HCT116 (cell line): ENCODE measurements around the gene MAP2K1. TPM values are rescaled to one million over a fixed set of nuclear protein-coding genes. Genes with fewer than 3 reads are reported as not detected.

Source experiments
- ATAC-seq: fragments of 200-7000 bp; cut with Tn5 transposase; 2 replicates; pipeline ENCODE4 v1.9.1; 2020; ENCODE audit warnings: mild to moderate bottlenecking, moderate library complexity
- BruUV-seq: library from RNA; stranded (reverse); fragments of 400-500 nt; replicated peaks from 2 replicates; lab custom pipeline; 2021; lab: Mats Ljungman, UMichigan
- CTCF ChIA-PET: fragments of 300-600 bp; sonication (Branson Sonifier 250); formaldehyde crosslinking; loops from one replicate; lab custom pipeline; 2021; ENCODE audit warnings: antibody characterized with exemption; lab: Charles Lee
- POLR2A ChIA-PET: fragments of 300-600, 350-600 bp; sonication (Branson Sonifier 250); formaldehyde crosslinking; loops from one replicate; lab custom pipeline; 2021; ENCODE audit warnings: antibody characterized with exemption; lab: Charles Lee
- RAD21 ChIA-PET, 2 experiments: fragments of 300-600 bp; sonication (Branson Sonifier 250); formaldehyde crosslinking; loops; one replicate each; lab custom pipeline; 2023; ENCODE audit warnings: low total read pairs in 2 of 2; ENCODE audit not compliant: uncharacterized antibody in 2 of 2, unreplicated experiment in 2 of 2, low non-redundant PET in 1 of 2; lab: Charles Lee
- DNase-seq: peaks from one replicate; pipeline ENCODE4 v3.0.0-alpha.2; 2010; ENCODE audit warnings: low read depth, low spot score
- H2AFZ ChIP-seq: fragments of 200-600 bp; shearing (Covaris generic), sonication (generic); 2 replicates; pipeline ENCODE4 v1.6.1; 2017; ENCODE audit warnings: low read depth, mixed run types, mixed read lengths, antibody characterized with exemption, low read length; ENCODE audit not compliant: poor library complexity, severe bottlenecking
- H3K27ac ChIP-seq: 2 replicates; pipeline ENCODE4 v1.5.1; 2012; ENCODE audit warnings: low read depth, low read length
- H3K27me3 ChIP-seq: fragments of 200-600 bp; sonication (generic); 2 replicates; pipeline ENCODE4 v1.6.1; 2016; ENCODE audit warnings: mixed run types, low read length, mixed read lengths; ENCODE audit not compliant: insufficient read depth
- H3K36me3 ChIP-seq, 2 experiments: fragments of 200-500 bp in 1 of 2; fragments of 200-600 bp in 1 of 2; sonication (Bioruptor generic) in 1 of 2; sonication (generic) in 1 of 2; 2 replicates each; pipeline versions ENCODE4 v1.5.1 to v1.6.1; 2014 to 2016; ENCODE audit warnings: low read length in 2 of 2, inconsistent platforms in 1 of 2, mixed read lengths in 1 of 2, mixed run types in 1 of 2; ENCODE audit not compliant: insufficient read depth in 2 of 2, control insufficient read depth in 1 of 2
- H3K4me1 ChIP-seq, 2 experiments: fragments of 200-600 bp in 1 of 2; sonication (generic) in 1 of 2; 2 replicates each; pipeline versions ENCODE4 v1.5.1 to v1.6.1; 2012 to 2017; ENCODE audit warnings: low read length in 2 of 2, inconsistent platforms in 1 of 2, mild to moderate bottlenecking in 1 of 2, mixed read lengths in 1 of 2, mixed run types in 1 of 2, moderate library complexity in 1 of 2; ENCODE audit not compliant: insufficient read depth in 2 of 2, control insufficient read depth in 1 of 2
- H3K4me2 ChIP-seq: fragments of 200-600 bp; sonication (generic); 2 replicates; pipeline ENCODE4 v1.6.1; 2017; ENCODE audit warnings: mixed run types, low read length, mixed read lengths
- H3K4me3 ChIP-seq, 2 experiments: fragments of 200-600 bp in 1 of 2; sonication (generic) in 1 of 2; replicated peaks in 1 of 2; 2 replicates each; pipeline ENCODE4 v1.5.1; 2011 to 2016; ENCODE audit warnings: low read length in 2 of 2, control low read depth in 1 of 2, low read depth in 1 of 2, mild to moderate bottlenecking in 1 of 2, mixed read lengths in 1 of 2, mixed run types in 1 of 2
- H3K79me2 ChIP-seq: fragments of 200-600 bp; sonication (generic); 2 replicates; pipeline ENCODE4 v1.6.1; 2017; ENCODE audit warnings: mild to moderate bottlenecking, mixed run types, low read length, moderate library complexity, mixed read lengths; ENCODE audit not compliant: insufficient read depth
- H3K9ac ChIP-seq: fragments of 200-600 bp; sonication (generic); 2 replicates; pipeline ENCODE4 v1.6.1; 2016; ENCODE audit warnings: low read length, mixed read lengths
- H3K9me2 ChIP-seq: fragments of 200-600 bp; sonication (generic), shearing (Covaris generic); 2 replicates; pipeline ENCODE4 v1.6.1; 2017; ENCODE audit warnings: mixed run types, mild to moderate bottlenecking, moderate library complexity; ENCODE audit not compliant: insufficient read depth
- H3K9me3 ChIP-seq, 2 experiments: fragments of 200-500 bp in 1 of 2; fragments of 200-600 bp in 1 of 2; sonication (Bioruptor generic) in 1 of 2; sonication (generic) in 1 of 2; 2 replicates each; pipeline ENCODE4 v1.6.1; 2014 to 2017; ENCODE audit warnings: low read length in 2 of 2, mixed read lengths in 2 of 2, inconsistent platforms in 1 of 2, low read depth in 1 of 2, mild to moderate bottlenecking in 1 of 2, mixed run types in 1 of 2, moderate library complexity in 1 of 2; ENCODE audit not compliant: control insufficient read depth in 1 of 2, insufficient read depth in 1 of 2
- H4K20me1 ChIP-seq: fragments of 200-600 bp; sonication (generic), shearing (Covaris generic); 2 replicates; pipeline ENCODE4 v1.6.1; 2017; ENCODE audit warnings: mixed run types, mild to moderate bottlenecking, moderate library complexity; ENCODE audit not compliant: insufficient read depth
- CBX3 ChIP-seq: IDR thresholded peaks from 2 replicates; pipeline ENCODE4 v1.6.1; 2012; ENCODE audit warnings: low read depth
- ELF1 ChIP-seq: IDR thresholded peaks from 2 replicates; pipeline ENCODE4 v1.6.1; 2012; ENCODE audit warnings: low read depth, borderline replicate concordance
- EZH2phosphoT487 ChIP-seq: fragments of 200-600 bp; IDR thresholded peaks from 2 replicates; pipeline ENCODE4 v1.6.1; 2018; ENCODE audit warnings: antibody characterized with exemption, borderline replicate concordance
- JUND ChIP-seq: IDR thresholded peaks from 2 replicates; pipeline ENCODE4 v1.6.1; 2012
- MAX ChIP-seq: IDR thresholded peaks from 2 replicates; pipeline ENCODE4 v1.6.1; 2012
- POLR2A ChIP-seq: IDR thresholded peaks from 2 replicates; pipeline ENCODE4 v1.7.0; 2011; ENCODE audit warnings: borderline replicate concordance; ENCODE audit not compliant: insufficient read depth, insufficient read length; ENCODE audit errors: extremely low read depth
- POLR2AphosphoS5 ChIP-seq: IDR thresholded peaks from 2 replicates; pipeline ENCODE4 v1.6.1; 2011; ENCODE audit warnings: mild to moderate bottlenecking, low read depth, low read length, moderate library complexity
- REST ChIP-seq: IDR thresholded peaks from 2 replicates; pipeline ENCODE4 v1.6.1; 2012; ENCODE audit warnings: low read depth
- SIN3A ChIP-seq: IDR thresholded peaks from 2 replicates; pipeline ENCODE4 v1.6.1; 2012; ENCODE audit warnings: low read depth
- SRF ChIP-seq: IDR thresholded peaks from 2 replicates; pipeline ENCODE4 v1.6.1; 2012; ENCODE audit warnings: low read depth
- TCF7L2 ChIP-seq: IDR thresholded peaks from 2 replicates; pipeline ENCODE4 v1.7.0; 2011; ENCODE audit warnings: borderline replicate concordance, inconsistent platforms; ENCODE audit not compliant: insufficient read depth, insufficient read length; ENCODE audit errors: extremely low read depth
- YY1 ChIP-seq: IDR thresholded peaks from 2 replicates; pipeline ENCODE4 v1.6.1; 2011; ENCODE audit warnings: low read length, low read depth, moderate library complexity, mild to moderate bottlenecking; ENCODE audit not compliant: insufficient replicate concordance; ENCODE audit errors: extremely low read depth
- ZNF274 ChIP-seq: fragments of 200-500 bp; sonication (Bioruptor generic); IDR thresholded peaks from 2 replicates; pipeline ENCODE4 v1.6.1; 2014; ENCODE audit warnings: mild to moderate bottlenecking, low read depth, low read length, inconsistent platforms
- intact Hi-C: fragments of 100-400 bp; cut with micrococcal nuclease; formaldehyde crosslinking; loops from 2 replicates; pipeline ENCODE4 v1.10.0; 2022
- total RNA-seq: library from RNA; stranded (reverse); gene quantifications from one replicate; pipeline ENCODE4 v1.2.1, GENCODE V29; 2021; ENCODE audit not compliant: unreplicated experiment
- TF ChIP-seq, protein P1 (sequence below): IDR thresholded peaks from 2 replicates; pipeline ENCODE4 v1.6.1; 2011; ENCODE audit warnings: mild to moderate bottlenecking, low read length, moderate library complexity; ENCODE audit not compliant: insufficient replicate concordance; ENCODE audit errors: extremely low read depth
- TF ChIP-seq, protein P2 (sequence below), 3 experiments: fragments of 200-600 bp in 1 of 3; sonication (generic) in 1 of 3; IDR thresholded peaks in 2 of 3; conservative IDR thresholded peaks in 1 of 3; 2 replicates each; pipeline ENCODE4 v1.5.1; 2012 to 2017; ENCODE audit warnings: low read depth in 2 of 3, low read length in 2 of 3, antibody characterized with exemption in 1 of 3, borderline replicate concordance in 1 of 3, control low read depth in 1 of 3, mild to moderate bottlenecking in 1 of 3, mixed read lengths in 1 of 3, mixed run types in 1 of 3, moderate library complexity in 1 of 3; ENCODE audit not compliant: insufficient read depth in 1 of 3

MAP2K1 gene
- total RNA-seq, 1 experiment from 2014 or later = 52.3 TPM

GRCh38 chr15:66405007-66405406, 18.3 kb downstream of the MAP2K1 start (continued):
- no peak for TF ChIP-seq POLR2AphosphoS5

- ChIA-PET CTCF (no interaction called here), POLR2A (no interaction called here), RAD21 (no interaction called here)
- Histone ChIP-seq H3K4me3 (no peak overlapping the region), H3K36me3 (no peaks in the 10 kb centered on the region), H3K9me3 (no peaks in the 10 kb centered on the region), H3K4me2 (no peak overlapping the region), H3K79me2 (peaks cover 96% of the 10 kb centered on the region), H2AFZ (no peak overlapping the region), H3K4me1 (peaks cover 0 to 10% of the 10 kb centered on the region in 2 experiments; a peak in 2 of 4 replicates), H3K27ac (no peak overlapping the region), H3K27me3 (no peaks in the 10 kb centered on the region), H4K20me1 (peaks cover 8% of the 10 kb centered on the region; the same call in 1 of the 2 replicates)
- intact Hi-C loops = no loop called here
- BruUV-seq = no TSS peak
- ATAC-seq (no peak), DNase-seq (no peak)
- TF ChIP-seq REST = no peak
- TF ChIP-seq YY1 = no peak
- no peak for TF ChIP-seq POLR2AphosphoS5
- TF ChIP-seq ZNF274 = no peak
- no peak for TF ChIP-seq ELF1
- no peak for TF ChIP-seq MAX
- TF ChIP-seq JUND = no peak
- TF ChIP-seq CBX3 = no peak
- TF ChIP-seq POLR2A = no peak
- TF ChIP-seq TCF7L2 = no peak
- TF ChIP-seq, protein P1, sequence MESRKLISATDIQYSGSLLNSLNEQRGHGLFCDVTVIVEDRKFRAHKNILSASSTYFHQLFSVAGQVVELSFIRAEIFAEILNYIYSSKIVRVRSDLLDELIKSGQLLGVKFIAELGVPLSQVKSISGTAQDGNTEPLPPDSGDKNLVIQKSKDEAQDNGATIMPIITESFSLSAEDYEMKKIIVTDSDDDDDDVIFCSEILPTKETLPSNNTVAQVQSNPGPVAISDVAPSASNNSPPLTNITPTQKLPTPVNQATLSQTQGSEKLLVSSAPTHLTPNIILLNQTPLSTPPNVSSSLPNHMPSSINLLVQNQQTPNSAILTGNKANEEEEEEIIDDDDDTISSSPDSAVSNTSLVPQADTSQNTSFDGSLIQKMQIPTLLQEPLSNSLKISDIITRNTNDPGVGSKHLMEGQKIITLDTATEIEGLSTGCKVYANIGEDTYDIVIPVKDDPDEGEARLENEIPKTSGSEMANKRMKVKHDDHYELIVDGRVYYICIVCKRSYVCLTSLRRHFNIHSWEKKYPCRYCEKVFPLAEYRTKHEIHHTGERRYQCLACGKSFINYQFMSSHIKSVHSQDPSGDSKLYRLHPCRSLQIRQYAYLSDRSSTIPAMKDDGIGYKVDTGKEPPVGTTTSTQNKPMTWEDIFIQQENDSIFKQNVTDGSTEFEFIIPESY = no peak
- no peak for TF ChIP-seq SRF
- no peak for TF ChIP-seq EZH2phosphoT487
- no peak for TF ChIP-seq SIN3A
- TF ChIP-seq, protein P2, sequence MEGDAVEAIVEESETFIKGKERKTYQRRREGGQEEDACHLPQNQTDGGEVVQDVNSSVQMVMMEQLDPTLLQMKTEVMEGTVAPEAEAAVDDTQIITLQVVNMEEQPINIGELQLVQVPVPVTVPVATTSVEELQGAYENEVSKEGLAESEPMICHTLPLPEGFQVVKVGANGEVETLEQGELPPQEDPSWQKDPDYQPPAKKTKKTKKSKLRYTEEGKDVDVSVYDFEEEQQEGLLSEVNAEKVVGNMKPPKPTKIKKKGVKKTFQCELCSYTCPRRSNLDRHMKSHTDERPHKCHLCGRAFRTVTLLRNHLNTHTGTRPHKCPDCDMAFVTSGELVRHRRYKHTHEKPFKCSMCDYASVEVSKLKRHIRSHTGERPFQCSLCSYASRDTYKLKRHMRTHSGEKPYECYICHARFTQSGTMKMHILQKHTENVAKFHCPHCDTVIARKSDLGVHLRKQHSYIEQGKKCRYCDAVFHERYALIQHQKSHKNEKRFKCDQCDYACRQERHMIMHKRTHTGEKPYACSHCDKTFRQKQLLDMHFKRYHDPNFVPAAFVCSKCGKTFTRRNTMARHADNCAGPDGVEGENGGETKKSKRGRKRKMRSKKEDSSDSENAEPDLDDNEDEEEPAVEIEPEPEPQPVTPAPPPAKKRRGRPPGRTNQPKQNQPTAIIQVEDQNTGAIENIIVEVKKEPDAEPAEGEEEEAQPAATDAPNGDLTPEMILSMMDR (IDR thresholded peaks at IDR 0.05 in 2 of 3, conservative IDR thresholded peaks at IDR 0.05 in 1 of 3; ENCODE audit: borderline replicate concordance in 1 of 3, insufficient read depth in 1 of 3, low read depth in 2 of 3, low read length in 2 of 3) = no peak
- TF ChIP-seq, all 23 proteins: peak for 0
- Histone ChIP-seq H3K9me2 (no peaks in the 10 kb centered on the region), H3K9ac (no peak overlapping the region)
Observed at GRCh38 chr15:66405615-66406014, 18.9 kb downstream of the MAP2K1 start.
